Suprapubic skin (tissue), 4 donors: Measurements from ENCODE around the gene KCTD17. TPM values are rescaled to one million over a fixed set of nuclear protein-coding genes. Genes with fewer than 3 reads are reported as not detected.

Experiments
- DNase-seq, 2 donors: peaks; one replicate each; pipeline ENCODE4 v3.0.0-alpha.2; 2019; ENCODE audit warnings: low spot score in 2 of 2
- H3K27ac ChIP-seq: fragments of 200-600 bp; sonication (generic); one replicate; pipeline ENCODE4 v1.5.1; 2019
- H3K27me3 ChIP-seq: fragments of 200-600 bp; sonication (generic); one replicate; pipeline ENCODE4 v1.5.1; 2019
- H3K36me3 ChIP-seq: fragments of 200-600 bp; sonication (generic); one replicate; pipeline ENCODE4 v1.5.1; 2019
- H3K4me1 ChIP-seq: fragments of 200-600 bp; sonication (generic); one replicate; pipeline ENCODE4 v1.5.1; 2019
- H3K4me3 ChIP-seq: fragments of 200-600 bp; sonication (generic); one replicate; pipeline ENCODE4 v1.5.1; 2019; ENCODE audit warnings: mild to moderate bottlenecking
- H3K9me3 ChIP-seq: fragments of 200-600 bp; sonication (generic); one replicate; pipeline ENCODE4 v1.5.1; 2019
- CTCF ChIP-seq, 2 donors: fragments of 200-600 bp in 1 of 2; fragments of 450-650 bp in 1 of 2; sonication (generic) in 1 of 2; IDR thresholded peaks; one replicate each; pipeline ENCODE4 v1.5.1; 2016 to 2019; ENCODE audit warnings: antibody characterized with exemption in 2 of 2, mild to moderate bottlenecking in 1 of 2, moderate library complexity in 1 of 2
- EP300 ChIP-seq: sonication (generic); formaldehyde crosslinking; IDR thresholded peaks from one replicate; pipeline ENCODE4 v1.6.1; 2017; ENCODE audit warnings: antibody characterized with exemption
- POLR2A ChIP-seq, 2 donors: fragments of 450-650 bp; IDR thresholded peaks; one replicate each; pipeline ENCODE4 v1.6.1; 2017; ENCODE audit warnings: antibody characterized with exemption in 2 of 2, mild to moderate bottlenecking in 2 of 2, moderate library complexity in 2 of 2
- POLR2AphosphoS5 ChIP-seq, 3 donors: sonication (generic); formaldehyde crosslinking; IDR thresholded peaks; one replicate each; pipeline ENCODE4 v1.6.1; 2017; ENCODE audit warnings: antibody characterized with exemption in 3 of 3
- WGBS: methylation state at CpG from one replicate; pipeline ENCODE4 v1.1.5; 2018; 5-methylcytosine and 5-hydroxymethylcytosine counted together
- total RNA-seq, 4 donors: library from RNA; depleted of rRNA; stranded (reverse); fragments of >200 nt; gene quantifications; one replicate each; pipeline ENCODE4 v1.1.0, GENCODE V29; 2016

The KCTD17 gene
- total RNA-seq, 4 donors from 2014 or later = 25.0 to 67.0 (median 35.7) TPM

- no peak overlapping the region for H3K27ac ChIP-seq
- H3K4me1 ChIP-seq = peaks cover 60% of the 10 kb centered on the region
- 67% methylated on average over 21 of the region's 45 CpGs for WGBS
- H3K9me3 ChIP-seq = no peaks in the 10 kb centered on the region
- peak overlapping the region; percentile 89 for H3K4me3 ChIP-seq
- no peak for DNase-seq
- H3K36me3 ChIP-seq = no peaks in the 10 kb centered on the region
- no peaks in the 10 kb centered on the region for H3K27me3 ChIP-seq
- TF ChIP-seq POLR2A (IDR thresholded peaks at IDR 0.05) (no peak), POLR2AphosphoS5 (IDR thresholded peaks at IDR 0.05) (no peak), EP300 (no peak), CTCF (IDR thresholded peaks at IDR 0.05) (no peak)
Measured at GRCh38 chr22:37018086-37018814, 33.3 kb upstream of the KCTD17 start.

GRCh38 chr22:37018815-37019308 is 32.7 kb upstream of the KCTD17 start:
- peak in 1 of 2 donors; percentile 84 for DNase-seq
- Histone ChIP-seq H3K27me3 (no peaks in the 10 kb centered on the region), H3K36me3 (no peaks in the 10 kb centered on the region), H3K4me1 (peaks cover 60% of the 10 kb centered on the region), H3K4me3 (peak overlapping the region; percentile 89), H3K9me3 (no peaks in the 10 kb centered on the region), H3K27ac (peak overlapping the region; percentile 91)
- WGBS = 5% methylated on average over 16 of the region's 35 CpGs
- no peak for TF ChIP-seq EP300
- no peak for TF ChIP-seq POLR2A (IDR thresholded peaks at IDR 0.05)
- no peak for TF ChIP-seq POLR2AphosphoS5 (IDR thresholded peaks at IDR 0.05)
- no peak for TF ChIP-seq CTCF (IDR thresholded peaks at IDR 0.05)

- H3K36me3 ChIP-seq = peaks cover 5% of the 10 kb centered on the region
- WGBS = 0% methylated on average over 27 of the region's 107 CpGs
- peak within 1 kb of the TSS; percentile 91 for H3K27ac ChIP-seq
- peaks cover 60% of the 10 kb centered on the region for H3K4me1 ChIP-seq
- no peaks in the 10 kb centered on the region for H3K9me3 ChIP-seq
- TF ChIP-seq POLR2A (IDR thresholded peaks at IDR 0.05) = peak in 1 of 2 donors; percentile 13
- no peak for TF ChIP-seq POLR2AphosphoS5 (IDR thresholded peaks at IDR 0.05)
- peak; percentile 48 to 49 for TF ChIP-seq CTCF (IDR thresholded peaks at IDR 0.05)
- no peaks in the 10 kb centered on the region for H3K27me3 ChIP-seq
- peak within 1 kb of the TSS; percentile 89 for H3K4me3 ChIP-seq
- DNase-seq = peak in 1 of 2 donors; percentile 80
Measured at GRCh38 chr22:37019309-37020191, 32.0 kb upstream of the KCTD17 start, which contains the start of the genes MPST and TST. TSS of gene MPST (plus strand) at chr22:37019742. CDS start at chr22:37019837, 95 bp downstream. TSS of gene TST (minus strand) at chr22:37019447. CDS start at chr22:37018732, 715 bp downstream.

GRCh38 chr22:37020192-37020479 is 31.4 kb upstream of the KCTD17 start:
- peak overlapping the region; percentile 91 for H3K27ac ChIP-seq
- H3K4me3 ChIP-seq = peak overlapping the region; percentile 89
- no peaks in the 10 kb centered on the region for H3K9me3 ChIP-seq
- peaks cover 11% of the 10 kb centered on the region for H3K36me3 ChIP-seq
- H3K27me3 ChIP-seq = no peaks in the 10 kb centered on the region
- peaks cover 60% of the 10 kb centered on the region for H3K4me1 ChIP-seq
- no peak for DNase-seq
- 4% methylated on average over 5 of the region's 5 CpGs for WGBS
- TF ChIP-seq POLR2AphosphoS5 (IDR thresholded peaks at IDR 0.05) (no peak), CTCF (IDR thresholded peaks at IDR 0.05) (no peak), EP300 (no peak), POLR2A (IDR thresholded peaks at IDR 0.05) (no peak)

GRCh38 chr22:37021041-37021440 is 30.5 kb upstream of the KCTD17 start:
- H3K9me3 ChIP-seq = no peaks in the 10 kb centered on the region
- peaks cover 59% of the 10 kb centered on the region for H3K4me1 ChIP-seq
- DNase-seq = no peak
- peaks cover 18% of the 10 kb centered on the region for H3K36me3 ChIP-seq
- TF ChIP-seq POLR2AphosphoS5 (IDR thresholded peaks at IDR 0.05) (no peak), EP300 (no peak), POLR2A (IDR thresholded peaks at IDR 0.05) (no peak), CTCF (IDR thresholded peaks at IDR 0.05) (no peak)
- WGBS = 88% methylated on average over 5 of the region's 5 CpGs
- no peak overlapping the region for H3K4me3 ChIP-seq
- no peaks in the 10 kb centered on the region for H3K27me3 ChIP-seq
- H3K27ac ChIP-seq = no peak overlapping the region
